ENCODE results near the gene RAF1.
A peak's percentile ranks its signal among the peaks of the same experiment; 100 is the strongest.
"Not testable (repeated sequence)": the region's sequence is repeated elsewhere in the genome, so short reads cannot be mapped to it uniquely, and the experiment has no call there.

RAF1 gene

DNA sequence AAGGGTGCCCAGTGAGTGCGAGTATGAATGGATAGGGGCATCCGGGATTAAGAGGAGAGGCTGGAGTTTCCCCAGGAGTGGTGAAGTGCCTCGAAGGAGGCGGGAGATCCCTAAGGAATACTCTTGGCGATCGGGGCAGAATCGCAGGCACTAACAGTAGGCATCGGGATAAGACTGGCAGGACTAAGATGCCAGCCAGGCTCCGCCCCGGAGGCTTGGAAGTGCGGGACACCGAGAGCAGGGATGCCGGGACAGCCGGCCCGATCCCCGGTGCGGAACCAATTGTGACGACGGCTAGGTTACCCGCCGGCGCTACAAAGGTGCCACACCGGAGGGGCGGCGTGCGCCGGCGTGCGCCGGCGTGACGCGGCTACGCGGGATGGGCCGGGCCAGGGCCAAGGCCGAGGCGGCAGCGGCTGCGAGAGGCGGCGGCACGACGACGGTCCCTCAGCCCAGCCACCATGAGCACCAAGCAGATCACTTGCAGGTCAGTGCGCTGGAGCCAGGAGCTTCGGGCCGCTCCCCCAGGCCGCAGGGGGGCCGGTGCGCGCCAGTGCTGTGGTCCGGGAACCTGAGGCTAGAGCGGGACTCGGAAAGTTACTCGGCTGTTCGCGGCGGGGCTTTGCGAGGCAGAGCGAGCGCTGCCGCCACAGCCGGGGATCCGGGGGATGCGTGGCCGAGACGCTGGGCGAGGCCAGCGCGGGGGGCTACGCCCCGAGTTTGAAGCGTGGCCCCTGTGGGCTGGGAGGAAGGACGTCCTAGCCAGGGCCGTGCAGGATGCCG is 107.0 kb downstream of the RAF1 start, which contains the start of gene MKRN2:
TSS of gene MKRN2 (plus strand) at position 398 of the 783 bp plus-strand sequence. CDS start at position 462, 64 bp downstream.
- peak; percentile 86 for DNase-seq

DNA sequence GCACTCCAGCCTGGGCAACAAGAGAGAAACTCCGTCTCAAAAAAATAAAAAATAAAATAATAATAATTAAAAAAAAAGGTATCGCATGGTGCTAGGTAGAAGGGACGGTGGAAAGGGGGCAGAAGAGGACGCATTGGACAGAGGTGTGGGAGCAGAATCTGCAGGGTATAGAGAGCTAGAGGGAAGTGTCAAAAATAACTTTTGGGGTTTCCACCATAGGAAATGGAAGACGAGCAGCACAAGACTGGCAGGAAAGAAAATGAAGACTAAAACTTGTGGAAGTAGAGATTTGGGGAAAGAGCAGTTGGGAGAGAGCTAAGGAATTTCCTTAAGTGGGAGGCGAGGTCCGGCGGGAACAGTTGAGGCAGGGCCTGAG is 107.6 kb downstream of the RAF1 start:
- DNase-seq = peak; percentile 12

DNA sequence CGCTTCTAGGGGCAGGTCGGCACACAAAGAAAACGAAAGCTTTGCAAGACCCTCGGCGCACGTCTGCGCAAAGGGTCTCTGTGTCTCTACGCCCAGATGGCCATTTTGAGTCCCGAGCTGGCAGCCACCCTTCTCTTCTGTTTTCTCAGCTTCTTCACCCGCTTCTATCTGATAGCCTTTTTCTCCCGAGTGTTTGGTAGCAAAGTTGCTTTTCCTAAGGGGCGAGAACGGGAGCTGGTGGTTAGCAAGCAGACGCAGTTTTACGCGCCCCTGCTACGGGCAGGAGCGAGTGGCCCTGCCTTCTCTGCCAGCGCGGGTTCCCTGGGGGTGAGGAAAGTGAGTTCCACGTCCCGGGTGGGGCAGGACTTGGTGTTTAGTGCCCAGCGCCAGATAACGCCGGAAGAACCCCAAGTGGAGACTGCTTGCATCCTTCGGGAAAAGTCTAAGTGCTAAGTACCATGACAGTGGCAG is 110.0 kb downstream of the RAF1 start:
- DNase-seq = peak; percentile 45

DNA sequence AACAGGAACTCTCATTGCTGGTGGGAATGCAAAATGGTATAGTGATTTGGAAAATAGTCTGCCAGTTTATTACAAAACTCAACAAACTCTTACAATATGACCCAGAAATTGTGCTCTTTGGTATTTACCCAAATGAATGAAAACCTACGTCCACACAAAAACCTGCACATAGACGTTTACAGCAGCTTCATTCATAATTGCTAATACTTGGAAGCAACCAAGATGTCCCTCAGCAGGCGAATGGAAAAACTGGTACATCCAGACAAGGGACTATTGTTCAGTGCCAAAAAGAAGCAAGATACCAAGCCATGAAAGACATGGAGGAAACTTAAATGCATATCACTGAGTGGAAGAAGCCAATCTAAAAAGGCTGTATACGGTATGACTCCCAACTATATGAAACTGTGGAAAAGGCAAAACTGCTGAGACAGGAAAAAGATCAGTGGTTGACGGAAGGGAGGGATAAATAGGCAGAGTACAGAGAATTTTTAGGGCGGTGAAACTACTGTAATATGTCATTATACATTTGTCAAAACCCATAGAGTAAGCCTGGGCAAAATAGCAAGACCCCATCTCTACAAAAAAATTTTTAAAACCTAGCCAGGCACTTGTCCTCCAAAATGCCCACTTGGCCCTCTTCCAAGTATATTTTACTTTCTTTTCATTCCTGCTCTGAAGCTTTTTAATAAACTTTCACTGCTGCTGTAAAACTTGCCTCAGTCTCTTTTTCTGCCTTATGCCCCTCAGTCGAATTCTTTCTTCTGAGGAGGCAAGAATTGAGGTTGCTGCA is 113.8 kb downstream of the RAF1 start:
- no peak for DNase-seq

DNA sequence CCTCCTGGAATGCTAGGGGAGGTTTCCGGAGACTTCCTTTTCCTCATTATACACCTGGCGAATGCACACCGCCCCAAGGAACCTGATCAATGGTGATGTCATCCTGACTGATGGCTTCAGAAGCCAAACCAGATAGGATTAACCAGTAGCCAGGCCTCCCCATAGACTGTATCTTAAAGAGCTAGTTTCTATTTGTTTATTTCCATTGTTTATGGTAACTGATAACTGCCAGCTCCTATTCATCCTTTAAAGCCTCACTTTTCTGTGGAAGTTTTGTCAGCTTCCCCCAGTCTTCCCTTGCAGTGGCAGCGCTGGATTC is 118.5 kb downstream of the RAF1 start, which contains the start of gene MKRN2OS:
TSS of gene MKRN2OS (minus strand) at position 27 of the 319 bp plus-strand sequence. CDS start 35 bp downstream, outside the sequence.
- no peak for DNase-seq

DNA sequence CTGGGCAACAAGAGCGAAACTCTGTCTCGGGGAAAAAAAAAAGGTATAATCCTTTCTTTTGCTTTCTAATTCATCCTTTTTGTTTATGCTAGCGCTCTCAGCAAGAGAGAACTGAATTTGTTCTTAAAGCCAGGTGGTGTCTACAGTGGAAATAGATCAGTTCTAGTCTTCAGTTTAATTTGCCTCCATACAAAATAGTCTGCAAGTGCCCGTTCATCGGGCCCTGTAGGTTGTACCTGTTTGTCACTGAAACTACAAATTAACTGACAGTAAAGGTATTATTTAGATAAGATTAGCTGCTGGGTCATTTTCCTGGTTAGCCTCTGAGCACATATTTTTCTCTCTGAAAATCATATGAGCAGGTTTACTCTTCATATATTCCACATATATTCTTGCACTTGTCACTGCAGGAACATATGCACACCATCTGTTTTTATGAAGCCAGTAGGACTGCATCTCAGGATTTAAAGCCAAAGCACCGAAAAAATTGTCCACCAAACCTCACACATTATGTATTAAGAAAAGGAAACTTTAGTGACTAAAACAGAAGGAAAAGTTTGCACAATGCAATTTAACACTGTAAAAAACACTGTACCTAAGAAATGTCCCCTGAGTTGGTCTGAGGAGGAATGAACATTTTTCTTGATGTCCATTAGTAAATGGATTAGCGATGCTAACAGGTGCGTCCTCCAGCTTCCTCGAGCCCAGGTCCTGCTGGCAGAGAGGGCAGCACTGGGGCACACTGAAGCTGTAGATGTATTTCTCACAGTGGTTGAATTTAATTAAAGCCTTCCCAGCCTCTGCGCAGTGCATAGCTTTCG is 119.1 kb downstream of the RAF1 start:
- DNase-seq = no peak

DNA sequence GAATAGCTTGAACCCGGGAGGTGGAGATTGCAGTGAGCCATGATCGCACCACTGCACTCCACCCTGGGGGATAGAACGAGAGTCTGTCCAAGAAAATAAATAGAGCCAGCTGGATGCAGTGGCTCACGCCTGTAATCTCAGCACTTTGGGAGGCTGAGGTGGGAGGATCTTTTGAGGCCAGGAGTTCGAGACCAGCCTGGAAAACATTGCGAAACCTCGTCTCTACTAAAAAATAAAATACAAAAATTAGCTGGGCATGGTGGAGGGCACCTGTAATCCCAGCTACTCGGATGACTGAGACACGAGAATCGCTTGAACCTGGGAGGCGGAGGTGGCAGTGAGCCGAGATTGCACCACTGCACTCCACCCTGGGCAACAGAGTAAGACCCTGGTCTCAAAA is 120.4 kb downstream of the RAF1 start:
- DNase-seq = not testable (repeated sequence)

DNA sequence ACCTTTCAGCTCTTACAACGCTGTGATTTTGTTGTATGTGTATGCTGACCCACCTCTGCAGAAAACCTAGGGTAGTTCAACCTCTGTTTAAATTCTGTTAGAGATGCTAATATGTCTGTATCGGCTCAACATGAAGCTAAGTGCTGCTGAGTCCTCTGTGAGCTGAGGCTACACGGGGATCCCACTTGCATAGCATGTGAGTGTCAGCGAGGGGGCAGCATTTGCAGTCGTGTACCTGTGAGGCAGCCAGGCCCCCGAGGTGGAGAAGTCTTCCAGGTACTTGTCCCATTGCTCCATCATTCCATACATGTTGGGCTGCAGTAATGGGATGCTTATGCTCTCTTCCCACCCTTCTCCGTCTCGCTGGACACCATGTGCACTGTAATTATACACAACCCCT is 122.3 kb downstream of the RAF1 start:
- DNase-seq = no peak

DNA sequence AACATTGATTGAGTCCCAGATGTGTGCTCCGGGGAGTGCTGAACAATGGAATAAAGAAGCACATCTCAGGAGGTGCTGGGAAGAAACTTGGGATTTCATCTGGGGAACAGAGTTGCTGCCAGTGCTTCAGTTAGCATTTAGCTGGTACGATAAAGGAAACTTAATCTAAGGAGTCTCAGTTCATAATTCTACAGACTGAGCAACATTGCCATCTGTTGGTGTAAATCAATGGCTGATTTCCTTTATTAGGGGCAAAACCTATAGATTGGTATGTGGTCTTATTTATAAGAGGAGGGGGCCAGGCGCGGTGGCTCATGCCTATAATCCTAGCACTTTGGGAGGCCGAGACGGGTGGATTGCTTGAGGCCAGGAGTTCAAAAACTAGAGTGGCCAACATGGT is 127.5 kb downstream of the RAF1 start:
- DNase-seq = no peak
